GM10248 (cell line): Measurements from ENCODE around the gene ART5.

ENCODE experiments used
- CTCF ChIA-PET: fragments of 300-600 bp; sonication (Branson Sonifier 250); formaldehyde crosslinking; extraction: SDS; loops from one replicate; lab custom pipeline; 2021; ENCODE audit warnings: antibody characterized with exemption; lab: Yijun Ruan, JAX
- POLR2A ChIA-PET: fragments of 350-650 bp; sonication (Branson Sonifier 250); formaldehyde crosslinking; extraction: SDS; loops from one replicate; lab custom pipeline; 2020; ENCODE audit warnings: antibody characterized with exemption; lab: Yijun Ruan, JAX
- DNase-seq: peaks from one replicate; pipeline ENCODE4 v3.0.0; 2012; ENCODE audit errors: extremely low spot score
- TF ChIP-seq, protein P1 (sequence below): IDR thresholded peaks from 2 replicates; pipeline ENCODE4 v1.5.1; 2012; ENCODE audit warnings: mild to moderate bottlenecking, low read depth; ENCODE audit errors: extremely low read depth, missing control alignments, control extremely low read depth

Gene ART5

DNA sequence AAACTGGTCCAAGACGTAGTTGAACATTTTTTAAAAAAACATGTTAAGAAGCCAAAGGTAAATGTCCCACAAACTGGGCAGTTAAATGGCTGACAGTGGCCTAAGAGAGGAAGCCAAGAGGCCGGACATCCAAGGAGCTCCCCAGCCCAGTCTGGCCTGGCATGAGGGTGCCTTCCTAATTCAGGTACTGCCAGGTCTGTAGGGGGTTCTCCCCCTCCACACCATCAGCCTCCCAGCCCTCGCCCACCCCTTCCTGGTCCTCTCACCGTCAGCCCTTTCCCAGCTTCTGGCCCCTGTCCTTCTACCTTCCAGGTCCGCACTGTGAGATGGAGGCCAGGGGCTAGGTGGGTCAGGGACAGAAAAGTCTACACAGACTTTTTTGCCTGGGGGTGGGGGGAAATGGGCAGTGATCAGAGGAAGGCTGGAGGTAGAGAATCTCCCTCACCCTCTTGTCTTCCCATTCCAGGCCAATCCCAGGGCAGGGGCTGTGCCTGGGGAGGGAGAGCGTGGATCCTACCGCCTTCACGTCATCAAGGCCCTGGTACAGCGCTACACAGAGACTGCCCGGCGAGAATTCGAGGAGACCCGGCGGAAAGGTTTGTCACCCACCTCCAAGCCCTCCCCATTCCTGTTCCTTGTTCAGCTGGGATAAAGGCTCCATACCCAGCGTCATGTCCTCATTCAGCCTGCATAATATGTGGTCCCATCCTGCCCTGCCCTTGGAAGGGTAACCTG is 6.0 kb downstream of the ART5 start:
- no peak for DNase-seq
- POLR2A ChIA-PET, result no interaction called here
- CTCF ChIA-PET, result no interaction called here
- TF ChIP-seq, protein P1, sequence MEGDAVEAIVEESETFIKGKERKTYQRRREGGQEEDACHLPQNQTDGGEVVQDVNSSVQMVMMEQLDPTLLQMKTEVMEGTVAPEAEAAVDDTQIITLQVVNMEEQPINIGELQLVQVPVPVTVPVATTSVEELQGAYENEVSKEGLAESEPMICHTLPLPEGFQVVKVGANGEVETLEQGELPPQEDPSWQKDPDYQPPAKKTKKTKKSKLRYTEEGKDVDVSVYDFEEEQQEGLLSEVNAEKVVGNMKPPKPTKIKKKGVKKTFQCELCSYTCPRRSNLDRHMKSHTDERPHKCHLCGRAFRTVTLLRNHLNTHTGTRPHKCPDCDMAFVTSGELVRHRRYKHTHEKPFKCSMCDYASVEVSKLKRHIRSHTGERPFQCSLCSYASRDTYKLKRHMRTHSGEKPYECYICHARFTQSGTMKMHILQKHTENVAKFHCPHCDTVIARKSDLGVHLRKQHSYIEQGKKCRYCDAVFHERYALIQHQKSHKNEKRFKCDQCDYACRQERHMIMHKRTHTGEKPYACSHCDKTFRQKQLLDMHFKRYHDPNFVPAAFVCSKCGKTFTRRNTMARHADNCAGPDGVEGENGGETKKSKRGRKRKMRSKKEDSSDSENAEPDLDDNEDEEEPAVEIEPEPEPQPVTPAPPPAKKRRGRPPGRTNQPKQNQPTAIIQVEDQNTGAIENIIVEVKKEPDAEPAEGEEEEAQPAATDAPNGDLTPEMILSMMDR, result no peak

- DNase-seq, result no peak
- TF ChIP-seq, protein P1, result no peak
- CTCF ChIA-PET, result interaction anchor here (2.3 kb wide), 1 partner anchor 22 kb away, joined by 8 read pairs; no protein-coding TSS in a partner anchor
- POLR2A ChIA-PET, result no interaction called here
These were observed 9.6 kb downstream of the ART5 start for GRCh38 chr11:3632070-3632660.

GRCh38 chr11:3631331-3631730 is 10.5 kb downstream of the ART5 start:
- POLR2A ChIA-PET, result no interaction called here
- no peak for DNase-seq
- TF ChIP-seq, protein P1, result no peak
- CTCF ChIA-PET, result interaction anchor here (1.0 to 2.3 kb wide), 2 partner anchors 13 to 21 kb away, joined by 3 to 8 read pairs; no protein-coding TSS in a partner anchor

- ChIA-PET CTCF (interaction anchor here (1.1 to 1.9 kb wide), 4 partner anchors 13 to 498 kb away, joined by 3 to 5 read pairs (median 4); no protein-coding TSS in a partner anchor), POLR2A (no interaction called here)
- TF ChIP-seq, protein P1, result no peak
- no peak for DNase-seq
These were observed 14.5 kb downstream of the ART5 start for GRCh38 chr11:3627291-3627690.

DNA sequence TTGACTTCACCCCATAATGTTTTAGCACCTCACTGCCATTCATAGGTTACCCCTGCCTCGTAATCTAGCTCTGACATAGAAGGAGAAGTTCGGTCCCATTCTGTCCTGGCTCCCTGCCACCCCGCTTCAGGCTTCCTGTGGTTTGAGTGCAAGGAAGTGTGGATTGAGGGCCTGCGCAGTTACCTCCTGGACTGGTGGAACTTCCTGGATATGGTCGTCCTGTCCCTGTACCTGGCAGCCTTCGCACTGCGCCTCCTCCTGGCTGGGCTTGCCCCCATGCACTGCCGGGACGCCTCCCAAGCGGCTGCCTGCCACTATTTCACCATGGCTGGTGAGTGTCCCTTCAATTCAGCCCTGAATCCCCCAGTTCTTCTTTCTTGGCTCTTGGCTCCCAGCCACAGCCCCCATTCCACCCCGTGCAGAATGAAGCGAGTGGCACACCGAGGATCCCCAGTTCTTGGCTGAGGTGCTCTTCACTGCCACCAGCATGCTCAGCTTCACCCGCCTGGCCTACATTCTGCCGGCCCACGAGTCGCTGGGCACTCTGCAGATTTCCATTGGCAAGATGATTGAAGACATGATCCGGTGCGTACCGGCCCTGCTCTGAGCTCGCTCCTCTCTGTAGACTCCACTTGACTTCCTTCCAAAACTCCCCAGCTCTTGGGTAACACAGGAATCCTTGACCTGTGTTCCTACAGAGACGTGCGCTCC is 15.4 kb downstream of the ART5 start:
- DNase-seq, result no peak
- CTCF ChIA-PET, result interaction anchor here (0.9 to 1.9 kb wide), 5 partner anchors 12 to 499 kb away, joined by 3 to 5 read pairs (median 3); no protein-coding TSS in a partner anchor

More for the DNA sequence above, 15.4 kb downstream of the ART5 start:
- POLR2A ChIA-PET, result no interaction called here
- TF ChIP-seq, protein P1, result no peak
